B cell (primary cell): ENCODE results near the gene GRID1. TPM values are rescaled to one million over a fixed set of nuclear protein-coding genes. Genes with fewer than 3 reads are reported as not detected.

Source experiments
- ATAC-seq: fragments of 200-7000 bp; cut with Tn5 transposase; one replicate; pipeline ENCODE4 v1.10.0; 2021; ENCODE audit warnings: low read depth, mild to moderate bottlenecking, moderate number of reproducible peaks, moderate library complexity
- CTCF ChIA-PET: fragments of 350-600 bp; sonication (Branson Sonifier 250); formaldehyde crosslinking; loops from one replicate; lab custom pipeline; 2021; ENCODE audit warnings: antibody characterized with exemption, inconsistent platforms; lab: Charles Lee
- POLR2A ChIA-PET: fragments of 350-600 bp; sonication (Branson Sonifier 250); formaldehyde crosslinking; loops from one replicate; lab custom pipeline; 2021; ENCODE audit warnings: antibody characterized with exemption; lab: Charles Lee
- DNase-seq: peaks from one replicate; pipeline ENCODE4 v3.0.0; 2013
- H2AFZ ChIP-seq: 2 replicates; pipeline ENCODE4 v1.6.1; 2012; ENCODE audit warnings: mild to moderate bottlenecking, low read depth, low read length; ENCODE audit not compliant: insufficient read depth, poor library complexity, severe bottlenecking
- H3K27ac ChIP-seq, 2 donors: 1 replicate in 1 of 2; 2 replicates in 1 of 2; pipeline ENCODE4 v1.5.1; 2012 to 2013; ENCODE audit warnings: low read length in 2 of 2, mild to moderate bottlenecking in 2 of 2, moderate library complexity in 1 of 2
- H3K27me3 ChIP-seq, 4 experiments: fragments of 200-600 bp in 1 of 4; sonication (generic) in 1 of 4; replicated peaks in 1 of 4; 1 replicate in 2 of 4; 2 replicates in 2 of 4; pipeline versions ENCODE4 v1.6.1 to v1.7.0; 2013 to 2016; ENCODE audit warnings: low read length in 3 of 4, mild to moderate bottlenecking in 2 of 4, mixed read lengths in 1 of 4, moderate library complexity in 1 of 4; ENCODE audit not compliant: insufficient read depth in 4 of 4, control insufficient read depth in 3 of 4; ENCODE audit errors: control extremely low read depth in 1 of 4
- H3K36me3 ChIP-seq, 2 experiments: replicated peaks in 1 of 2; 1 replicate in 1 of 2; 2 replicates in 1 of 2; pipeline versions ENCODE4 v1.6.1 to v1.7.1; 2013; ENCODE audit warnings: low read length in 1 of 2; ENCODE audit not compliant: insufficient read depth in 2 of 2, control insufficient read depth in 1 of 2; ENCODE audit errors: control extremely low read depth in 1 of 2, extremely low read depth in 1 of 2
- H3K4me1 ChIP-seq, 2 donors: fragments of 200-600 bp in 1 of 2; sonication (generic) in 1 of 2; 1 replicate in 1 of 2; 2 replicates in 1 of 2; pipeline versions ENCODE4 v1.5.1 to v1.6.1; 2013 to 2017; ENCODE audit warnings: low read length in 2 of 2; ENCODE audit not compliant: control insufficient read depth in 2 of 2, insufficient read depth in 2 of 2
- H3K4me2 ChIP-seq: replicated peaks from 2 replicates; pipeline ENCODE3; 2012; ENCODE audit warnings: mild to moderate bottlenecking, low read depth, low read length; ENCODE audit not compliant: poor library complexity, severe bottlenecking
- H3K4me3 ChIP-seq, 5 experiments: fragments of 200-600 bp in 1 of 5; sonication (generic) in 1 of 5; 1 replicate in 3 of 5; 2 replicates in 2 of 5; pipeline versions ENCODE4 v1.5.1 to v1.7.0; 2011 to 2016; ENCODE audit warnings: low read length in 4 of 5, mild to moderate bottlenecking in 4 of 5, low read depth in 2 of 5, control low read depth in 1 of 5, moderate library complexity in 1 of 5; ENCODE audit not compliant: insufficient read depth in 1 of 5; ENCODE audit errors: control extremely low read depth in 1 of 5, extremely low read depth in 1 of 5
- H3K79me2 ChIP-seq: fragments of 200-600 bp; sonication (generic); one replicate; pipeline ENCODE4 v1.6.0; 2016; ENCODE audit warnings: low read length; ENCODE audit not compliant: control insufficient read depth, insufficient read depth
- H3K9ac ChIP-seq: fragments of 200-600 bp; sonication (generic); 2 replicates; pipeline ENCODE4 v1.6.1; 2017; ENCODE audit warnings: mild to moderate bottlenecking, low read length, moderate library complexity
- H3K9me3 ChIP-seq, 3 donors: one replicate each; pipeline versions ENCODE4 v1.6.1 to v1.7.1; 2013; ENCODE audit warnings: low read length in 2 of 3; ENCODE audit not compliant: control insufficient read depth in 2 of 3, insufficient read depth in 1 of 3; ENCODE audit errors: control extremely low read depth in 1 of 3
- H4K20me1 ChIP-seq: 2 replicates; pipeline ENCODE4 v1.6.0; 2012; ENCODE audit warnings: mild to moderate bottlenecking, low read length; ENCODE audit not compliant: insufficient read depth, control insufficient read depth, poor library complexity, severe bottlenecking
- H3K27ac Mint-ChIP-seq: one replicate; pipeline ENCODE4 v1.8.0; 2021; ENCODE audit warnings: mixed read lengths
- H3K27me3 Mint-ChIP-seq: one replicate; pipeline ENCODE4 v1.8.0; 2021; ENCODE audit warnings: mixed read lengths
- H3K4me1 Mint-ChIP-seq: one replicate; pipeline ENCODE4 v1.8.0; 2021; ENCODE audit warnings: mixed read lengths
- H3K4me3 Mint-ChIP-seq: one replicate; pipeline ENCODE4 v1.8.0; 2021; ENCODE audit warnings: mixed read lengths
- H3K9me3 Mint-ChIP-seq: one replicate; pipeline ENCODE4 v1.8.0; 2022; ENCODE audit warnings: mixed read lengths; ENCODE audit not compliant: insufficient read depth
- CTCF ChIP-seq: fragments of 200-600 bp; IDR thresholded peaks from one replicate; pipeline ENCODE4 v1.8.0; 2022; ENCODE audit warnings: antibody characterized with exemption, mild to moderate bottlenecking
- EZH2 ChIP-seq: IDR thresholded peaks from 2 replicates; pipeline ENCODE4 v1.6.1; 2012; ENCODE audit warnings: borderline replicate concordance, low read depth, mild to moderate bottlenecking, moderate library complexity, low read length; ENCODE audit not compliant: insufficient read depth, poor library complexity, severe bottlenecking
- WGBS: methylation state at CpG from one replicate; pipeline ENCODE4 v1.1.5; 2013; ENCODE audit warnings: missing lambda C conversion rate; ENCODE audit not compliant: insufficient coverage; 5-methylcytosine and 5-hydroxymethylcytosine counted together
- intact Hi-C: fragments of 100-400 bp; cut with micrococcal nuclease; formaldehyde crosslinking; loops from one replicate; pipeline ENCODE4 v1.10.0; 2022
- polyA plus RNA-seq: library from polyadenylated mRNA; depleted of rRNA; stranded (reverse); fragments of >200 nt; gene quantifications from 2 replicates; pipeline ENCODE4 v1.2.3, GENCODE V29; 2012
- total RNA-seq, 2 donors: library from RNA; stranded (reverse); fragments of 120-200 nt in 1 of 2; gene quantifications; 1 replicate in 1 of 2; 2 replicates in 1 of 2; pipeline versions ENCODE4 v1.2.3 to v1.2.4, GENCODE V29; 2013 to 2022

The GRID1 gene
- total and polyA plus RNA-seq, 2 donors (not counting 1 experiment from before 2014, with no cell fraction given), result not detected

DNA sequence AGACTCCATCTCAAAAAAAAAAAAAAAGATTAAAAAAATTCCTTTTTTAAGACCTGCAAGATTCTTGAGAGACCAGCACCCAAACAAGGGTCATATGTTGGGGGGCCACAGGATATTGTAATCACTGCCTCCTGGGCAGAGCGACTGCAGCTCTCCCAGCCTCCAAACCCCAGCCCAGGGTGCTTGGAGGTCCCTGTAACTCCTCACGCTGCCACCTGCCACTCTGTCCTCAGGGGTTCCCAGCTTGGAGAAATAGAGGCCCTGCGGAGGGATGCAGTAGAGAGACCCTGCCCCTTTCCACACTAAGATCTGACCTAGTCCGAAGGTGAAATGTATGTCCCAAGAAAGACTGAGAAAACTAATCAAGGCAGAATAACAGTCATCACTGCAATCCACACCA is 343.7 kb downstream of the GRID1 start:
- ATAC-seq (no peak), DNase-seq (no peak)
- H3K79me2 ChIP-seq, result no peaks in the 10 kb centered on the region
- no peak overlapping the region for H3K4me3 ChIP-seq
- H3K9me3 ChIP-seq, result no peaks in the 10 kb centered on the region
- no peaks in the 10 kb centered on the region for H3K27me3 ChIP-seq
- H3K27ac ChIP-seq, result no peak overlapping the region
- H3K4me3 Mint-ChIP-seq, result no peak overlapping the region
- peaks cover 8% of the 10 kb centered on the region for H3K27me3 Mint-ChIP-seq
- H3K36me3 ChIP-seq, result no peaks in the 10 kb centered on the region
- WGBS, result 97% methylated on average over 4 of the region's 4 CpGs
- H3K9ac ChIP-seq, result no peak overlapping the region
- CTCF ChIA-PET, result no interaction called here
- H3K4me2 ChIP-seq, result no peak overlapping the region
- peaks cover 15% of the 10 kb centered on the region for H3K4me1 Mint-ChIP-seq
- intact Hi-C loops, result no loop called here
- no peaks in the 10 kb centered on the region for H3K4me1 ChIP-seq
- no peaks in the 10 kb centered on the region for H3K9me3 Mint-ChIP-seq
- H2AFZ ChIP-seq, result no peak overlapping the region
- POLR2A ChIA-PET, result no interaction called here
- TF ChIP-seq EZH2 (no peak), CTCF (no peak)
- H3K27ac Mint-ChIP-seq, result no peak overlapping the region
- no peaks in the 10 kb centered on the region for H4K20me1 ChIP-seq

- no peak overlapping the region for H3K27ac ChIP-seq
- POLR2A ChIA-PET, result no interaction called here
- Mint-ChIP-seq H3K27ac (no peak overlapping the region), H3K4me3 (no peak overlapping the region), H3K9me3 (no peaks in the 10 kb centered on the region), H3K4me1 (peaks cover 19% of the 10 kb centered on the region), H3K27me3 (peaks cover 11% of the 10 kb centered on the region)
- no peaks in the 10 kb centered on the region for H3K36me3 ChIP-seq
- no peak overlapping the region for H2AFZ ChIP-seq
- no peaks in the 10 kb centered on the region for H3K9me3 ChIP-seq
- H3K79me2 ChIP-seq, result no peaks in the 10 kb centered on the region
- WGBS, result 96% methylated on average over 5 of the region's 5 CpGs
- no peak overlapping the region for H3K4me2 ChIP-seq
- ATAC-seq (no peak), DNase-seq (no peak)
- TF ChIP-seq CTCF, result no peak
- TF ChIP-seq EZH2, result no peak
- intact Hi-C loops, result no loop called here
- H3K4me3 ChIP-seq, result no peak overlapping the region
- H3K9ac ChIP-seq, result no peak overlapping the region
- H3K27me3 ChIP-seq, result no peaks in the 10 kb centered on the region
- no peaks in the 10 kb centered on the region for H4K20me1 ChIP-seq
- peaks cover 0 to 7% of the 10 kb centered on the region in 2 donors for H3K4me1 ChIP-seq
- CTCF ChIA-PET, result no interaction called here
These were observed 346.5 kb downstream of the GRID1 start for GRCh38 chr10:86020134-86020533.
